Inflammatory macrophage treated with lipopolysaccharide for 1 hour (primary cell): ENCODE results near the gene HES3.

Experiments
- DNase-seq, 2 donors: peaks; one replicate each; pipeline ENCODE4 v3.0.0-alpha.2; 2020 to 2022

Gene HES3

GRCh38 chr1:6281511-6282402 lies 37.8 kb downstream of the HES3 start:
- DNase-seq = peak; percentile 15 to 32

GRCh38 chr1:6282577-6283270 lies 38.7 kb downstream of the HES3 start:
- DNase-seq = no peak

GRCh38 chr1:6285336-6285735 lies 41.4 kb downstream of the HES3 start:
- no peak for DNase-seq

- DNase-seq = no peak
These were observed 42.3 kb downstream of the HES3 start for GRCh38 chr1:6286266-6286665.

- DNase-seq = no peak
These were observed 43.0 kb downstream of the HES3 start for GRCh38 chr1:6287029-6287428.

GRCh38 chr1:6287431-6287886 lies 43.5 kb downstream of the HES3 start:
- DNase-seq = no peak

- no peak for DNase-seq
These were observed 44.0 kb downstream of the HES3 start for GRCh38 chr1:6288026-6288425.

GRCh38 chr1:6288665-6289064 lies 44.7 kb downstream of the HES3 start:
- DNase-seq = no peak

GRCh38 chr1:6292102-6292501 lies 48.1 kb downstream of the HES3 start:
- no peak for DNase-seq

- no peak for DNase-seq
These were observed 50.3 kb downstream of the HES3 start for GRCh38 chr1:6294080-6294889.

GRCh38 chr1:6294890-6295556 lies 51.0 kb downstream of the HES3 start:
- DNase-seq = no peak
